NCI-H345 treated with DMSO at 0.1 percent for 48 hours (cell line): ENCODE measurements around the gene VPS41.
"Not testable (repeated sequence)": the region's sequence is repeated elsewhere in the genome, so short reads cannot be mapped to it uniquely, and the experiment has no call there.

Experiments used
- DNase-seq: peaks from one replicate; lab custom pipeline; 2025; ENCODE audit not compliant: unreplicated experiment; lab: John Stamatoyannopoulos, UW

Gene VPS41

GRCh38 chr7:38908759-38909335 is at the start of gene VPS41:
Gene VPS41 (minus strand): TSS chr7:38909191. CDS start chr7:38909174, 17 bp downstream.
- DNase-seq = peak; percentile 84

GRCh38 chr7:38955892-38956291 is 46.9 kb upstream of the VPS41 start:
- DNase-seq = no peak

- DNase-seq = no peak
These were observed 45.0 kb upstream of the VPS41 start for GRCh38 chr7:38953971-38954370.

GRCh38 chr7:38953227-38953626 is 44.2 kb upstream of the VPS41 start:
- no peak for DNase-seq

- no peak for DNase-seq
These were observed 42.2 kb upstream of the VPS41 start for GRCh38 chr7:38951213-38951612.

GRCh38 chr7:38950309-38950708 is 41.3 kb upstream of the VPS41 start:
- DNase-seq = no peak

GRCh38 chr7:38947541-38947940 is 38.5 kb upstream of the VPS41 start:
- not testable (repeated sequence) for DNase-seq

GRCh38 chr7:38942431-38943051 is 33.5 kb upstream of the VPS41 start:
- DNase-seq = no peak

GRCh38 chr7:38940774-38941173 is 31.8 kb upstream of the VPS41 start:
- no peak for DNase-seq

- DNase-seq = no peak
These were observed 29.6 kb upstream of the VPS41 start for GRCh38 chr7:38938589-38938988.

- no peak for DNase-seq
These were observed 29.1 kb upstream of the VPS41 start for GRCh38 chr7:38938001-38938485.

- DNase-seq = no peak
These were observed 27.6 kb upstream of the VPS41 start for GRCh38 chr7:38936641-38937040.

GRCh38 chr7:38934536-38934935 is 25.5 kb upstream of the VPS41 start:
- DNase-seq = no peak

- DNase-seq = no peak
These were observed 25.1 kb upstream of the VPS41 start for GRCh38 chr7:38934051-38934450.

- DNase-seq = peak; percentile 30
These were observed 23.6 kb upstream of the VPS41 start for GRCh38 chr7:38932509-38933168.

GRCh38 chr7:38929460-38930171 is 20.6 kb upstream of the VPS41 start:
- no peak for DNase-seq

- DNase-seq = no peak
These were observed 19.5 kb upstream of the VPS41 start for GRCh38 chr7:38928506-38928905.

- DNase-seq = no peak
These were observed 18.8 kb upstream of the VPS41 start for GRCh38 chr7:38927751-38928150.

GRCh38 chr7:38920731-38921130 is 11.7 kb upstream of the VPS41 start:
- DNase-seq = no peak

GRCh38 chr7:38916396-38916795 is 7.4 kb upstream of the VPS41 start:
- no peak for DNase-seq

- DNase-seq = no peak
These were observed 879 bp upstream of the VPS41 start for GRCh38 chr7:38909870-38910269.

GRCh38 chr7:38907766-38908165 is 1.2 kb downstream of the VPS41 start:
- no peak for DNase-seq
